Hepatocyte (in vitro differentiated cells): Measurements from ENCODE around the gene RPGR.

Experiments used
- EZH2 ChIP-seq: fragments of 200-600 bp; sonication (generic); IDR thresholded peaks from 2 replicates; pipeline ENCODE4 v1.6.1; 2016; ENCODE audit warnings: antibody characterized with exemption, mild to moderate bottlenecking, borderline replicate concordance
- EZH2phosphoT487 ChIP-seq: fragments of 200-600 bp; sonication (generic); IDR thresholded peaks from one replicate; pipeline ENCODE4 v1.6.1; 2018; ENCODE audit warnings: antibody characterized with exemption, mild to moderate bottlenecking, low read depth, moderate library complexity; ENCODE audit not compliant: unreplicated experiment, severe bottlenecking

- no peak for TF ChIP-seq EZH2phosphoT487
- TF ChIP-seq EZH2, result no peak
These were observed 56.1 kb downstream of the RPGR start for GRCh38 chrX:38271154-38271716.
